GM18508 (cell line): Measurements from ENCODE around the gene FAM114A1.

Experiments used
- ATAC-seq: cut with Tn5 transposase; IDR thresholded peaks from one replicate; pipeline ENCODE4 v1.9.1; 2021; ENCODE audit warnings: moderate number of reproducible peaks; ENCODE audit not compliant: insufficient read depth, unreplicated experiment

FAM114A1 gene

DNA sequence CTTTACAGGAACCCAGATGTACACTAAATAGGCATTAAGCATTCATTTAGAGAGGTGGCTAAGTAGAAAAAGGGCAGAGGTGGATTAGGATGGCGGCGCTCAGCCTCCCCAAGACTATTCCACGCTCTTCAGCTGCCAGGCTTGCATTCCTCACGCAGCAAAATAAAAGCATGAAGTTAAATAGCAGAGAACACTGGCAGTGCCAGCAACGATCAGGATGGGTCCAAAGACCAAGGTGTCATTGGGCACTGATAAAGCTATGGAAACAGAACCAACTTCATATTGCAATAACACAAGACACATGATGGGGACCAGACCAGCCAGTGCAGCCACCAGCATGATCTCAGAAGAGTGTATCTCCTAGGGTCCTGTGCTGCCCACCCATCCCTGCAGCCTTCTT is 122.6 kb downstream of the FAM114A1 start:
- no peak for ATAC-seq

DNA sequence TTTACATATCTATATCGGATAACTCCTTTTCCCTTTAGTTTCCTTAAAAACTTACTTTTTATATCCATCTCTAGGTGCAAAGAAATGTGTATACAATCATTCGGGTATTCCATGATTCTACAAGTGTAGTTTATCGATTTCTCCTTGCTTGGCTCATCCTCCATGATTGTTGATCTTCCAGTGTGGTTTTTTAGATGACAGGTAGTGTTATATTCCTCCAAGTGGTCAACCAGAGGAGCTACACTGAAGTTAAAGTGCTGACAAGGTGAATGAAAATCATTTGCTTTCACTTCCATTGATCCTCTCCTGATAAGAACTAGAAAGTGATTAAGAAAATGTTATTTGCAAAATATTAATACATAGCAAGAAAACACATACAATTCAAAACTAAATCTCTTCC is 126.1 kb downstream of the FAM114A1 start:
- no peak for ATAC-seq

- no peak for ATAC-seq
Observed at GRCh38 chr4:38994135-38994534, 126.5 kb downstream of the FAM114A1 start.
